A673 (cell line): ENCODE data around the gene SLC7A8. TPM values are rescaled to one million over a fixed set of nuclear protein-coding genes. Genes with fewer than 3 reads are reported as not detected.
A peak's percentile ranks its signal among the peaks of the same experiment; 100 is the strongest.

ENCODE experiments used
- BruUV-seq: library from RNA; stranded (reverse); fragments of 400-500 nt; replicated peaks from 2 replicates; lab custom pipeline; 2021; lab: Mats Ljungman, UMichigan
- CTCF ChIA-PET: fragments of 300-600 bp; sonication (Branson Sonifier 250); formaldehyde crosslinking; loops from one replicate; lab custom pipeline; 2022; ENCODE audit warnings: antibody characterized with exemption; lab: Charles Lee
- POLR2A ChIA-PET: fragments of 300-600 bp; sonication (Branson Sonifier 250); formaldehyde crosslinking; loops from one replicate; lab custom pipeline; 2022; ENCODE audit warnings: antibody characterized with exemption; ENCODE audit not compliant: low non-redundant PET; lab: Charles Lee
- DNase-seq: peaks from one replicate; pipeline ENCODE4 v3.0.0-alpha.2; 2015; ENCODE audit warnings: low spot score
- H3K27ac ChIP-seq: fragments of 200-600 bp; sonication (generic); 2 replicates; pipeline ENCODE4 v1.5.1; 2016; ENCODE audit warnings: mixed run types, low read depth, mild to moderate bottlenecking, mixed read lengths, antibody characterized with exemption, low read length; ENCODE audit not compliant: poor library complexity, severe bottlenecking
- H3K27me3 ChIP-seq: fragments of 200-600 bp; sonication (generic); replicated peaks from 2 replicates; pipeline ENCODE4 v1.6.1; 2017; ENCODE audit warnings: mixed run types, low read depth, mild to moderate bottlenecking, mixed read lengths, antibody characterized with exemption, low read length; ENCODE audit not compliant: insufficient read depth, poor library complexity
- H3K36me3 ChIP-seq: fragments of 200-600 bp; sonication (generic); 2 replicates; pipeline ENCODE4 v1.6.1; 2016; ENCODE audit warnings: mixed run types, mild to moderate bottlenecking, mixed read lengths, antibody characterized with exemption, low read length; ENCODE audit not compliant: insufficient read depth, poor library complexity, severe bottlenecking
- H3K4me1 ChIP-seq: fragments of 200-600 bp; sonication (generic); 2 replicates; pipeline ENCODE4 v1.6.1; 2017; ENCODE audit warnings: mixed run types, mild to moderate bottlenecking, mixed read lengths, antibody characterized with exemption, low read length; ENCODE audit not compliant: insufficient read depth, poor library complexity, severe bottlenecking
- H3K4me3 ChIP-seq: fragments of 200-600 bp; sonication (generic); 2 replicates; pipeline ENCODE4 v1.5.1; 2016; ENCODE audit warnings: low read depth, mixed run types, mild to moderate bottlenecking, mixed read lengths, low read length; ENCODE audit not compliant: poor library complexity, severe bottlenecking
- H3K9me3 ChIP-seq: fragments of 200-600 bp; sonication (generic); 2 replicates; pipeline ENCODE4 v1.6.1; 2016; ENCODE audit warnings: mixed run types, low read depth, mild to moderate bottlenecking, mixed read lengths, antibody characterized with exemption, low read length; ENCODE audit not compliant: poor library complexity, severe bottlenecking
- CTCF ChIP-seq: fragments of 300-800, 200-600 bp; sonication (generic); conservative IDR thresholded peaks from 2 replicates; pipeline ENCODE4 v1.5.1; 2017; ENCODE audit warnings: low read depth, mild to moderate bottlenecking, antibody characterized with exemption, low read length, moderate library complexity, mixed read lengths
- EZH2 ChIP-seq: fragments of 200-600 bp; sonication (generic); IDR thresholded peaks from 2 replicates; pipeline ENCODE4 v1.6.1; 2017; ENCODE audit warnings: borderline replicate concordance, low read depth, mild to moderate bottlenecking, mixed read lengths, antibody characterized with exemption, low read length; ENCODE audit not compliant: poor library complexity, severe bottlenecking
- intact Hi-C: fragments of 100-400 bp; cut with micrococcal nuclease; formaldehyde crosslinking; loops from one replicate; pipeline ENCODE4 v1.10.0; 2022; ENCODE audit not compliant: unreplicated experiment
- total RNA-seq: library from RNA; stranded (reverse); gene quantifications from 2 replicates; pipeline ENCODE4 v1.2.3, GENCODE V29; 2021

Gene SLC7A8
- total RNA-seq, 1 experiment from 2014 or later = 18.3 TPM

- no TSS peak for BruUV-seq
- Histone ChIP-seq H3K27ac (no peak overlapping the region), H3K9me3 (no peaks in the 10 kb centered on the region), H3K4me3 (no peak overlapping the region), H3K27me3 (no peaks in the 10 kb centered on the region), H3K4me1 (peaks cover 29% of the 10 kb centered on the region), H3K36me3 (no peaks in the 10 kb centered on the region)
- POLR2A ChIA-PET = no interaction called here
- TF ChIP-seq CTCF (no peak), EZH2 (no peak)
- CTCF ChIA-PET = interaction anchor here (0.6 to 1.9 kb wide), 4 partner anchors 20 to 391 kb away, joined by 3 to 10 read pairs (median 6); no protein-coding TSS in a partner anchor
- intact Hi-C loops = loop anchor here (10.0 kb wide), 1 partner anchor 173 kb away; no protein-coding TSS in a partner anchor
- DNase-seq = no peak
Measured at GRCh38 chr14:23122086-23122485, 61.4 kb downstream of the SLC7A8 start.

- no peak for DNase-seq
- H3K36me3 ChIP-seq = no peaks in the 10 kb centered on the region
- no peak for TF ChIP-seq EZH2
- TF ChIP-seq CTCF = no peak
- CTCF ChIA-PET = interaction anchor here (0.6 to 1.9 kb wide), 12 partner anchors 9 to 390 kb away, joined by 3 to 90 read pairs (median 6); partner anchors contain the start of genes HOMEZ and SLC7A8
- no TSS peak for BruUV-seq
- peaks cover 29% of the 10 kb centered on the region for H3K4me1 ChIP-seq
- intact Hi-C loops = loop anchor here (10.0 kb wide), 1 partner anchor 173 kb away; no protein-coding TSS in a partner anchor
- POLR2A ChIA-PET = no interaction called here
- H3K4me3 ChIP-seq = no peak overlapping the region
- H3K9me3 ChIP-seq = no peaks in the 10 kb centered on the region
- H3K27ac ChIP-seq = no peak overlapping the region
- no peaks in the 10 kb centered on the region for H3K27me3 ChIP-seq
Measured at GRCh38 chr14:23121361-23121771, 62.1 kb downstream of the SLC7A8 start.

- H3K4me3 ChIP-seq = no peak overlapping the region
- no peak for TF ChIP-seq EZH2
- peak; percentile 100 for TF ChIP-seq CTCF
- H3K9me3 ChIP-seq = no peaks in the 10 kb centered on the region
- DNase-seq = peak; percentile 92
- peaks cover 29% of the 10 kb centered on the region for H3K4me1 ChIP-seq
- CTCF ChIA-PET = interaction anchor here (0.5 to 1.9 kb wide), 32 partner anchors 9 to 729 kb away, joined by 3 to 90 read pairs (median 4); partner anchors contain the start of genes ACIN1, BCL2L2, C14orf119 and HOMEZ
- no peaks in the 10 kb centered on the region for H3K36me3 ChIP-seq
- no peak overlapping the region for H3K27ac ChIP-seq
- POLR2A ChIA-PET = no interaction called here
- intact Hi-C loops = loop anchor here (1.0 to 10.0 kb wide), 2 partner anchors 67 to 174 kb away; no protein-coding TSS in a partner anchor
- H3K27me3 ChIP-seq = no peaks in the 10 kb centered on the region
- no TSS peak for BruUV-seq
Measured at GRCh38 chr14:23120541-23121251, 62.8 kb downstream of the SLC7A8 start.
